Lung (tissue), 14 donors: ENCODE measurements around the gene FOXD4L6. TPM values are rescaled to one million over a fixed set of nuclear protein-coding genes. Genes with fewer than 3 reads are reported as not detected.
A peak's percentile ranks its signal among the peaks of the same experiment; 100 is the strongest.
"Not testable (repeated sequence)": the region's sequence is repeated elsewhere in the genome, so short reads cannot be mapped to it uniquely, and the experiment has no call there.

Experiments used
- ATAC-seq: fragments of 200-7000 bp; cut with Tn5 transposase; one replicate; pipeline ENCODE4 v1.9.1; 2020; ENCODE audit warnings: moderate number of reproducible peaks; ENCODE audit not compliant: insufficient read depth, low FRiP score
- DNase-seq, 3 donors: peaks; one replicate each; pipeline ENCODE4 v3.0.0-alpha.2; 2013 to 2017
- H3K27ac ChIP-seq, 2 donors: one replicate each; pipeline ENCODE4 v1.5.1; 2013; ENCODE audit warnings: mild to moderate bottlenecking in 2 of 2, moderate library complexity in 2 of 2, control low read depth in 1 of 2, inconsistent platforms in 1 of 2, low read depth in 1 of 2, low read length in 1 of 2
- H3K27me3 ChIP-seq, 3 donors: one replicate each; pipeline ENCODE4 v1.5.1; 2013; ENCODE audit warnings: low read length in 2 of 3; ENCODE audit not compliant: control insufficient read depth in 3 of 3, insufficient read depth in 3 of 3
- H3K36me3 ChIP-seq, 4 donors: one replicate each; pipeline ENCODE4 v1.5.1; 2013; ENCODE audit warnings: low read length in 4 of 4, mild to moderate bottlenecking in 1 of 4, moderate library complexity in 1 of 4; ENCODE audit not compliant: control insufficient read depth in 4 of 4, insufficient read depth in 4 of 4
- H3K4me1 ChIP-seq, 5 donors: one replicate each; pipeline ENCODE4 v1.5.1; 2013; ENCODE audit warnings: low read length in 5 of 5, mild to moderate bottlenecking in 2 of 5, moderate library complexity in 1 of 5; ENCODE audit not compliant: control insufficient read depth in 5 of 5, insufficient read depth in 5 of 5
- H3K4me3 ChIP-seq: one replicate; pipeline ENCODE4 v1.5.1; 2013; ENCODE audit warnings: mild to moderate bottlenecking, control low read depth, moderate library complexity
- H3K9ac ChIP-seq, 2 donors: one replicate each; pipeline ENCODE4 v1.5.1; 2013; ENCODE audit warnings: low read length in 2 of 2, control low read depth in 1 of 2; ENCODE audit not compliant: insufficient read depth in 1 of 2
- H3K9me3 ChIP-seq, 4 donors: one replicate each; pipeline ENCODE4 v1.5.1; 2013; ENCODE audit warnings: low read length in 3 of 4, mild to moderate bottlenecking in 1 of 4, moderate library complexity in 1 of 4; ENCODE audit not compliant: control insufficient read depth in 4 of 4, insufficient read depth in 3 of 4
- WGBS, 2 donors: extraction: QIAGEN DNeasy Blood & Tissue Kit; methylation state at CpG; one replicate each; pipeline ENCODE4 v1.1.7; 2013; 5-methylcytosine and 5-hydroxymethylcytosine counted together
- long read RNA-seq, 5 donors: transcript quantifications; one replicate each; lab custom pipeline, GENCODE V29; 2026
- polyA plus RNA-seq, 2 donors: library from polyadenylated mRNA; stranded (reverse); fragments of 200-250 nt; gene quantifications; one replicate each; pipeline ENCODE4 v1.2.1, GENCODE V29; 2013
- total RNA-seq, 2 donors: library from RNA; depleted of rRNA in 1 of 2; stranded (reverse); fragments of >200 nt in 1 of 2; gene quantifications; one replicate each; pipeline ENCODE4 v1.2.1, GENCODE V29; 2014 to 2021
- donor health status: Bipolar disorder and iron deficiency.
- donor health status: healthy.
- donor health status: DM: yes; HTN: yes; CAD: no.

FOXD4L6 gene
- total RNA-seq (under 1 TPM; 0.20 to 0.31 TPM), polyA plus RNA-seq (under 1 TPM in 1 of 2 donors, not detected in 1; 0.05 TPM)
- long read RNA-seq, donor 1: 0 reads
- long read RNA-seq, donor 2: 0 reads
- long read RNA-seq, donor 3: 0 reads
- long read RNA-seq, donor 4: 0 reads
- long read RNA-seq, donor 5: 0 reads

- not testable (repeated sequence) for H3K9me3 ChIP-seq, H3K4me1 ChIP-seq, ATAC-seq, H3K4me3 ChIP-seq, H3K36me3 ChIP-seq, H3K9ac ChIP-seq, H3K27me3 ChIP-seq, DNase-seq, H3K27ac ChIP-seq
- WGBS, 2 donors: 67 to 89% methylated on average over 1 of the region's 15 CpGs
These were observed at the start of gene FOXD4L6 for GRCh38 chr9:41128581-41128980. Gene FOXD4L6 (minus strand): TSS chr9:41128681. CDS start chr9:41128383, 298 bp downstream.

GRCh38 chr9:41174994-41175393 lies 46.5 kb upstream of the FOXD4L6 start:
- not testable (repeated sequence) for H3K27me3 ChIP-seq, H3K27ac ChIP-seq, H3K9ac ChIP-seq, H3K36me3 ChIP-seq, H3K4me3 ChIP-seq, ATAC-seq, H3K4me1 ChIP-seq, H3K9me3 ChIP-seq, DNase-seq
- WGBS, 2 donors: 84 to 90% methylated on average over 2 of the region's 4 CpGs

DNA sequence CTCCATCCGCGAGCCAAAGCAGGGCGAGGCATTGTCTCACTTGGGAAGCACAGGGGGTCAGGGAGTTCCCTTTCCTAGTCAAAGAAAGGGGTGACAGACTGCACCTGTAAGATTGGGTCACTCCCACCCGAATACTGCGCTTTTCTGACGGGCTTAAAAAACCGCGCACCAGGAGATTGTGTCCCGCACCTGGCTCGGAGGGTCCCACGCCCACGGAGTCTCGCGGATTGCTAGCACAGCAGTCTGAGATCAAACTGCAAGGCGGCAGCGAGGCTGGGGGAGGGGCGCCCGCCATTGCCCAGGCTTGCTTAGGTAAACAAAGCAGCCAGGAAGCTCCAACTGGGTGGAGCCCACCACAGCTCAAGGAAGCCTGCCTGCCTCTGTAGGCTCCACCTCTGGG lies 21.6 kb upstream of the FOXD4L6 start:
- not testable (repeated sequence) for H3K27me3 ChIP-seq, H3K4me1 ChIP-seq, ATAC-seq, H3K36me3 ChIP-seq, H3K9ac ChIP-seq, H3K27ac ChIP-seq, H3K4me3 ChIP-seq, H3K9me3 ChIP-seq, DNase-seq
- WGBS, 2 donors: 92 to 97% methylated on average over 14 to 15 of the region's 18 CpGs

DNA sequence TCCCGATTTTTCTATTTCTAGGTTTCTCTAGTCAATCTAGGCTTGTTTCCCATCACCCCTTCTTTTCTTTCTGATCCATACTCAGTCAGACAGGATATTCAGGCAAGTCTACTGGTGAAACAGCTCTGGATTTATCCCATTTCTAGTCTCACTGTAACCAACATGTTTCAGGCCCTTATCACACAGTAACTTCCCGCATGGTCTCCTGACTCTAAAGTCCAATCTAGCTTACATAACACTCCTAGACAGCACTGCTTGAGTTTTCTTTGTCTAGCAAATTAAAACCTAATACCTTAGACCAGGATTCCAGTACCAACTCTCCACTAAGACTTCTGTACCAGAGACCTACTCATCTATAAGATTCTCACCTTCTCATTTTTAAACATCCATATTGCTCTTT lies 13.4 kb upstream of the FOXD4L6 start:
- not testable (repeated sequence) for H3K4me1 ChIP-seq, H3K36me3 ChIP-seq, H3K4me3 ChIP-seq, DNase-seq, H3K27ac ChIP-seq, H3K9ac ChIP-seq, H3K27me3 ChIP-seq, ATAC-seq, H3K9me3 ChIP-seq
- WGBS, 2 donors: 96 to 98% methylated on average over 2 of the region's 2 CpGs

DNA sequence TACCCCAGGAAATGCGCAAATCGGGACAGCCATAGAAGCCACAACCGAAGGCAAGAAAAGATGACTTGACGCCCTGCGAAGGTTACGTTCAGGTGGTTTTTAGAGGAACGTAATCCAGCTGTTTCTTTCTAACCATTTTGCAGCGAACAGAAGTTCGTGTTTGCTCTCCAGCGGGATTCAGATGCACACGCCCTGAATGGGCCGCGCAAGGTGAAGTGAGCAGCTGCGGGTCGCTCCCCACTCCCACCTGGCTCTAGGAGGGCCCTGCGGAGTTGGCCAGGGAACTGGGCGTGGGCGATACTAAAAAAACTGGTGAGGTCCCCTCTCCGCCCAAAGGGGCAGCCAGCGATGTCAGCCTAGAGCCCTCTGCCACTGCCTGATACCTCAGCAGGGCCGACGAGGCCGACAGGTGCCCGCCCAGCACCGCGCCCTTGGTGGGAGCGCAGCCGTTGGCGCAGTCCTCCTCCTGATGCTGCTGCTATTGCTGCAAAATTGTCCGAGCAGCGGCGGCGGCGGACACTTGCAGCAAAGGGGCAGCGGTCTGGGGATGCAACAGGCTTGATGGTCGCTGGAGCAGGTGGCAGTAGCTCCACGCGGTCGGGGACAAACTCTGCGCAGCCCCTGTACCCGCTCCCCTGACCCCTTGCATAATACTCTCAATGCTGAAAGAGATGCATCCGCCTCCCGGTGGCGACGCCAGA lies 1.6 kb downstream of the FOXD4L6 start:
- not testable (repeated sequence) for H3K27ac ChIP-seq, H3K9me3 ChIP-seq, H3K36me3 ChIP-seq, ATAC-seq, H3K4me3 ChIP-seq, H3K9ac ChIP-seq, DNase-seq, H3K27me3 ChIP-seq, H3K4me1 ChIP-seq
- 10 to 11% methylated on average over 9 to 14 of the region's 45 CpGs for WGBS, 2 donors

GRCh38 chr9:41125936-41126335 lies 2.5 kb downstream of the FOXD4L6 start:
- not testable (repeated sequence) for H3K4me3 ChIP-seq, H3K27ac ChIP-seq, ATAC-seq, H3K36me3 ChIP-seq, H3K27me3 ChIP-seq, DNase-seq, H3K9ac ChIP-seq, H3K4me1 ChIP-seq, H3K9me3 ChIP-seq
- WGBS, 2 donors: 6 to 24% methylated on average over 2 to 3 of the region's 3 CpGs

DNA sequence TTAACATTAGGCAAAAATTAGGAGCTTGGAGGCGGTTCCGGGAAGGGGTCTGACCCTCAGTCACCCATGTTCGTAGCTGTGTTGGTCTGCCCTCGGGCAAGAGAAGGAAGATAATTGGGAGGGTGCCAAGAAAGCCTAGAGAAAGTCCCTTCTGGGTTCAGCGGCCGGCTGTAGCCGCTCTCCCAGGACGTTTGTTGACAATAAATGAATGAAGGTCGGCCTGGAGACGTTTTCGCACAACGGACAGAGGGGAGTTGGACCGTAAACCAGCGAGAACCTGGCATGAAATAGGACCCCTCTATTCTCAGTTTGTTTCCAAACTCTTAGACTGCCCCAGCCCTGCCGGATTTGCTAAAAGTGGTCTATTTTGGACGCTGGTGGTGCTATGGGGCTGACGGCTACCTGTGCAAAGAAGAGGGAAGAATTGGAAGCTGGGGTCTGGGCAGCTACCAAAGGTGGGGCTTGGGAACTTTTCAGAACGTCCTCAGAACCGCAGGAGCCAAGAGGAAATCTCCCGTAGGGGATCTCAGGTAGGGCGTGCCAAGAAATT lies 3.3 kb downstream of the FOXD4L6 start:
- not testable (repeated sequence) for H3K27ac ChIP-seq, H3K36me3 ChIP-seq, DNase-seq, H3K9ac ChIP-seq, H3K4me1 ChIP-seq, H3K27me3 ChIP-seq, H3K9me3 ChIP-seq, H3K4me3 ChIP-seq
- peak; percentile 9 for ATAC-seq
- no CpG with 5 or more reads among the region's 21 CpGs for WGBS, 2 donors

DNA sequence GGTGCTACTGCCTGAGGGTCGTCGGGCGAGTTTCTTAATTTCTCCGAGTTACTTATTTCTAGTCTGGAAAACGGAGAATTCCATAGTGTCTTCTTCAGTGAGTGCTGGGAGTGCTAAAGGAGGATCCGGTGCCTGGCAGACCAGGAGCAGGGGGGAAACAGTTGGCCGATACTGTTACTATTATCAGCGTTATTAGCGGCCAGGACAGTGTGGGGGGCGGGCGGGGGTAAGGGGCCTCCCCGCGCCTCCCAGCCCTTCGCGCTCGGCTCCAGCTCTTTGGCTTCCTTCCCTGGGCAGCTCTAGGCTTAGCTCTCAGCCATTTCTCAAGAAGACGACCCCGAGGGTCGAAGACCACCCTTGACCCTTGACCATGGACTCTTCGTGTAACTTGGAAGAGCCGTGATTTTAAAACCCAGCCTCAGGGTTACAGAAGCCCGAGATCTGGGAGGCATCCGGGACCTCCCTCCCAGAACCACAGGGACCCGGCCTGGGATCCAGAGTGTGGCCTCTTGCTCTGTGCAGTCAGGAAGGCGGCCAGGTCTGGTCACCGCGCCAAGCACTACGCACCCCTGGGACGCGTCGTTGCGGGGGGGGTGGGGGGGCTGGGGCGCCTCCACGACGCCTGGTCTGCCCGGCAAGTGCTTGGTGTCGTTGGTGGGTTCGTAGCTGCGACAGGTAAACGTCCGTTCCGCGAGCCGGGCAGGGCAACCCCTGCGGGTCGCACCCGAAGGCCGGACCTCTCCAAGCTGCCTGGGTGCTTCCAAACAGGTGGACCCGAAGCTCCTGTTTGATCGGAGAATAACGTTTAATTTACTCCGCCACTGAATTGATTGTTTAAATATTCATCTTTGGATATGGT lies 4.0 kb downstream of the FOXD4L6 start:
- H3K4me3 ChIP-seq, H3K36me3 ChIP-seq, H3K27me3 ChIP-seq, DNase-seq, H3K4me1 ChIP-seq, H3K9me3 ChIP-seq, H3K9ac ChIP-seq, H3K27ac ChIP-seq: not testable (repeated sequence)
- 24 to 33% methylated on average over 33 to 35 of the region's 52 CpGs for WGBS, 2 donors
- peak; percentile 3 for ATAC-seq
